AG04449 (cell line): ENCODE measurements around the gene LITAF.

ENCODE experiments used
- CTCF ChIA-PET: fragments of 350-600 bp; formaldehyde crosslinking; extraction: SDS; loops from one replicate; lab custom pipeline; 2021; ENCODE audit warnings: antibody characterized with exemption; lab: Yijun Ruan, JAX
- POLR2A ChIA-PET: fragments of 400-600, 350-600 bp; formaldehyde crosslinking; extraction: SDS; loops from one replicate; lab custom pipeline; 2020; ENCODE audit warnings: antibody characterized with exemption, inconsistent platforms; lab: Yijun Ruan, JAX
- DNase-seq: peaks from one replicate; pipeline ENCODE4 v3.0.0-alpha.2; 2010; ENCODE audit warnings: low read depth, low spot score
- H3K4me3 ChIP-seq: 2 replicates; pipeline ENCODE4 v1.5.1; 2011; ENCODE audit warnings: low read depth, mild to moderate bottlenecking, control low read depth, low read length
- TF ChIP-seq, protein P1 (sequence below): IDR thresholded peaks from one replicate; pipeline ENCODE4 v1.5.1; 2011; ENCODE audit warnings: mild to moderate bottlenecking, moderate library complexity, low read length, control low read depth, inconsistent platforms; ENCODE audit not compliant: insufficient read depth; ENCODE audit errors: missing control alignments

LITAF gene

GRCh38 chr16:11547118-11547916 is 39.4 kb downstream of the LITAF start:
- POLR2A ChIA-PET: no interaction called here
- CTCF ChIA-PET: interaction anchor here (0.6 to 3.6 kb wide), 5 partner anchors 9 to 583 kb away, joined by 3 to 12 read pairs (median 3); no protein-coding TSS in a partner anchor
- no peak overlapping the region for H3K4me3 ChIP-seq
- TF ChIP-seq, protein P1, sequence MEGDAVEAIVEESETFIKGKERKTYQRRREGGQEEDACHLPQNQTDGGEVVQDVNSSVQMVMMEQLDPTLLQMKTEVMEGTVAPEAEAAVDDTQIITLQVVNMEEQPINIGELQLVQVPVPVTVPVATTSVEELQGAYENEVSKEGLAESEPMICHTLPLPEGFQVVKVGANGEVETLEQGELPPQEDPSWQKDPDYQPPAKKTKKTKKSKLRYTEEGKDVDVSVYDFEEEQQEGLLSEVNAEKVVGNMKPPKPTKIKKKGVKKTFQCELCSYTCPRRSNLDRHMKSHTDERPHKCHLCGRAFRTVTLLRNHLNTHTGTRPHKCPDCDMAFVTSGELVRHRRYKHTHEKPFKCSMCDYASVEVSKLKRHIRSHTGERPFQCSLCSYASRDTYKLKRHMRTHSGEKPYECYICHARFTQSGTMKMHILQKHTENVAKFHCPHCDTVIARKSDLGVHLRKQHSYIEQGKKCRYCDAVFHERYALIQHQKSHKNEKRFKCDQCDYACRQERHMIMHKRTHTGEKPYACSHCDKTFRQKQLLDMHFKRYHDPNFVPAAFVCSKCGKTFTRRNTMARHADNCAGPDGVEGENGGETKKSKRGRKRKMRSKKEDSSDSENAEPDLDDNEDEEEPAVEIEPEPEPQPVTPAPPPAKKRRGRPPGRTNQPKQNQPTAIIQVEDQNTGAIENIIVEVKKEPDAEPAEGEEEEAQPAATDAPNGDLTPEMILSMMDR: no peak
- no peak for DNase-seq

DNA sequence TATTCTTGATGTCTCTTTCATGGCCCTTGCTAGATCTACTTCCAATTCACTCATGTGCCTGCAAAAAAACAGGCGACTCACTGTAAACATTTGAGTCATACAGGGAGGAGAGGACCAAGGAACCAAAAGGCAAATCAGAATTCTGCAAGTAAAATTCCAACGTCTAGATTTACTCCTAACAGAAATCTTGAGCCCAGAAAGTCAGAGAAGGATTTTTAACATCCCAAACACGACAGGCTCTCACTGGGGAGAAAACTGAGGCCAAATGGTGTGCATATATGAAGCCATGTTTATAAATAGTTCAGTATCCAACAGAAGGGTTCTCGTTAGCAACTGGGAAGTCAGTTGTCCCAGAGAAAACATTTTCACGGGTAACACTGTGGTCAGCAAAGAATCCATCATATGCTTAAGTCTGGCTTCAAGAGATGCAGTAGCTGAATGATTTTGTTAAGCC is 40.1 kb downstream of the LITAF start:
- CTCF ChIA-PET: interaction anchor here (1.0 to 3.6 kb wide), 5 partner anchors 10 to 583 kb away, joined by 3 to 12 read pairs (median 3); no protein-coding TSS in a partner anchor
- no peak overlapping the region for H3K4me3 ChIP-seq

GRCh38 chr16:11543661-11544393 is 42.9 kb downstream of the LITAF start:
- no peak for DNase-seq
- TF ChIP-seq, protein P1: no peak
- ChIA-PET POLR2A (no interaction called here), CTCF (interaction anchor here (0.9 kb wide), 1 partner anchor 12 kb away, joined by 4 read pairs; no protein-coding TSS in a partner anchor)
- no peak overlapping the region for H3K4me3 ChIP-seq

More for the DNA sequence above, 40.1 kb downstream of the LITAF start:
- TF ChIP-seq, protein P1: no peak
- POLR2A ChIA-PET: no interaction called here
- peak; percentile 23 for DNase-seq

- no peak for DNase-seq
- H3K4me3 ChIP-seq: no peak overlapping the region
- TF ChIP-seq, protein P1: no peak
- ChIA-PET POLR2A (no interaction called here), CTCF (interaction anchor here (1.2 kb wide), 1 partner anchor 11 kb away, joined by 4 read pairs; no protein-coding TSS in a partner anchor)
These were observed 44.5 kb downstream of the LITAF start for GRCh38 chr16:11542069-11542744.

DNA sequence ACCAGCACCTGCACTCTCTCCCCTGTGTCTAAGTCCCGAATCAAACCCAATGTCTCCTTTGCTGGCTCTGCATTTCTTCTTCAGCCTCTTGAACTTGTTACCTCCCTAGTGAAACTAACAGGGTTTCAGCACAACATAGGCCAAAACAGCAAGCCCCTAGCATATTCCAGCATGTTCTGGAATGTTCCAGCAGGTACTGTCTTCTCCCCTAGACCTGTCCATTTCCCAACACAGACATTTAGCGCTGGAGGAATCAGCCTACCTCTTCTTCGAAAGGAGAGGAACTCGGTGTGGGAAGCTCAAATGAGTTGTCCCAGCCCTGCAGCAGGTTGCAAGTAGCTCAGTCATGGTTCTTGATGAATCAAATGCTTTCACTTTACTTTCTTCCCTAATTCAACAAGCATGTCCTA is 47.1 kb downstream of the LITAF start:
- H3K4me3 ChIP-seq: no peak overlapping the region
- CTCF ChIA-PET: interaction anchor here (1.2 kb wide), 1 partner anchor 101 kb away, joined by 3 read pairs; no protein-coding TSS in a partner anchor
- POLR2A ChIA-PET: no interaction called here

More for the DNA sequence above, 47.1 kb downstream of the LITAF start:
- TF ChIP-seq, protein P1: no peak
- DNase-seq: no peak
